ENCODE results near the gene LAMA2. TPM values are rescaled to one million over a fixed set of nuclear protein-coding genes. Genes with fewer than 3 reads are reported as not detected.

LAMA2 gene
- total and polyA plus RNA-seq, 2 experiments from 2014 or later: 0.91 to 6.4 TPM

- TF ChIP-seq, protein P1, sequence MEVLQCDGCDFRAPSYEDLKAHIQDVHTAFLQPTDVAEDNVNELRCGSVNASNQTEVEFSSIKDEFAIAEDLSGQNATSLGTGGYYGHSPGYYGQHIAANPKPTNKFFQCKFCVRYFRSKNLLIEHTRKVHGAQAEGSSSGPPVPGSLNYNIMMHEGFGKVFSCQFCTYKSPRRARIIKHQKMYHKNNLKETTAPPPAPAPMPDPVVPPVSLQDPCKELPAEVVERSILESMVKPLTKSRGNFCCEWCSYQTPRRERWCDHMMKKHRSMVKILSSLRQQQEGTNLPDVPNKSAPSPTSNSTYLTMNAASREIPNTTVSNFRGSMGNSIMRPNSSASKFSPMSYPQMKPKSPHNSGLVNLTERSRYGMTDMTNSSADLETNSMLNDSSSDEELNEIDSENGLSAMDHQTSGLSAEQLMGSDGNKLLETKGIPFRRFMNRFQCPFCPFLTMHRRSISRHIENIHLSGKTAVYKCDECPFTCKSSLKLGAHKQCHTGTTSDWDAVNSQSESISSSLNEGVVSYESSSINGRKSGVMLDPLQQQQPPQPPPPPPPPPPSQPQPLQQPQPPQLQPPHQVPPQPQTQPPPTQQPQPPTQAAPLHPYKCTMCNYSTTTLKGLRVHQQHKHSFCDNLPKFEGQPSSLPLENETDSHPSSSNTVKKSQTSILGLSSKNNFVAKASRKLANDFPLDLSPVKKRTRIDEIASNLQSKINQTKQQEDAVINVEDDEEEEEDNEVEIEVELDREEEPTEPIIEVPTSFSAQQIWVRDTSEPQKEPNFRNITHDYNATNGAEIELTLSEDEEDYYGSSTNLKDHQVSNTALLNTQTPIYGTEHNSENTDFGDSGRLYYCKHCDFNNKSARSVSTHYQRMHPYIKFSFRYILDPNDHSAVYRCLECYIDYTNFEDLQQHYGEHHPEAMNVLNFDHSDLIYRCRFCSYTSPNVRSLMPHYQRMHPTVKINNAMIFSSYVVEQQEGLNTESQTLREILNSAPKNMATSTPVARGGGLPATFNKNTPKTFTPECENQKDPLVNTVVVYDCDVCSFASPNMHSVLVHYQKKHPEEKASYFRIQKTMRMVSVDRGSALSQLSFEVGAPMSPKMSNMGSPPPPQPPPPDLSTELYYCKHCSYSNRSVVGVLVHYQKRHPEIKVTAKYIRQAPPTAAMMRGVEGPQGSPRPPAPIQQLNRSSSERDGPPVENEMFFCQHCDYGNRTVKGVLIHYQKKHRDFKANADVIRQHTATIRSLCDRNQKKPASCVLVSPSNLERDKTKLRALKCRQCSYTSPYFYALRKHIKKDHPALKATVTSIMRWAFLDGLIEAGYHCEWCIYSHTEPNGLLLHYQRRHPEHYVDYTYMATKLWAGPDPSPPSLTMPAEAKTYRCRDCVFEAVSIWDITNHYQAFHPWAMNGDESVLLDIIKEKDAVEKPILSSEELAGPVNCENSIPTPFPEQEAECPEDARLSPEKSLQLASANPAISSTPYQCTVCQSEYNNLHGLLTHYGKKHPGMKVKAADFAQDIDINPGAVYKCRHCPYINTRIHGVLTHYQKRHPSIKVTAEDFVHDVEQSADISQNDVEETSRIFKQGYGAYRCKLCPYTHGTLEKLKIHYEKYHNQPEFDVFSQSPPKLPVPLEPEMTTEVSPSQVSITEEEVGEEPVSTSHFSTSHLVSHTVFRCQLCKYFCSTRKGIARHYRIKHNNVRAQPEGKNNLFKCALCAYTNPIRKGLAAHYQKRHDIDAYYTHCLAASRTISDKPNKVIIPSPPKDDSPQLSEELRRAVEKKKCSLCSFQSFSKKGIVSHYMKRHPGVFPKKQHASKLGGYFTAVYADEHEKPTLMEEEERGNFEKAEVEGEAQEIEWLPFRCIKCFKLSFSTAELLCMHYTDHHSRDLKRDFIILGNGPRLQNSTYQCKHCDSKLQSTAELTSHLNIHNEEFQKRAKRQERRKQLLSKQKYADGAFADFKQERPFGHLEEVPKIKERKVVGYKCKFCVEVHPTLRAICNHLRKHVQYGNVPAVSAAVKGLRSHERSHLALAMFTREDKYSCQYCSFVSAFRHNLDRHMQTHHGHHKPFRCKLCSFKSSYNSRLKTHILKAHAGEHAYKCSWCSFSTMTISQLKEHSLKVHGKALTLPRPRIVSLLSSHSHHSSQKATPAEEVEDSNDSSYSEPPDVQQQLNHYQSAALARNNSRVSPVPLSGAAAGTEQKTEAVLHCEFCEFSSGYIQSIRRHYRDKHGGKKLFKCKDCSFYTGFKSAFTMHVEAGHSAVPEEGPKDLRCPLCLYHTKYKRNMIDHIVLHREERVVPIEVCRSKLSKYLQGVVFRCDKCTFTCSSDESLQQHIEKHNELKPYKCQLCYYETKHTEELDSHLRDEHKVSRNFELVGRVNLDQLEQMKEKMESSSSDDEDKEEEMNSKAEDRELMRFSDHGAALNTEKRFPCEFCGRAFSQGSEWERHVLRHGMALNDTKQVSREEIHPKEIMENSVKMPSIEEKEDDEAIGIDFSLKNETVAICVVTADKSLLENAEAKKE (CRISPR knock-in tag; IDR thresholded peaks at IDR 0.05): no peak
- TF ChIP-seq POLR2AphosphoS5 (IDR thresholded peaks at IDR 0.05; ENCODE audit: low read depth): no peak
These were observed 46.2 kb upstream of the LAMA2 start (continued) for GRCh38 chr6:128836761-128837160.

GRCh38 chr6:128841518-128841917 lies 41.4 kb upstream of the LAMA2 start:
- no peaks in the 10 kb centered on the region for H3K4me1 Mint-ChIP-seq
- no peaks in the 10 kb centered on the region for H3K9me3 Mint-ChIP-seq
- H3K79me2 ChIP-seq (replicated peaks; ENCODE audit: insufficient read depth): no peaks in the 10 kb centered on the region
- no peaks in the 10 kb centered on the region for H3K36me3 Mint-ChIP-seq (ENCODE audit: low read depth)
- no peaks in the 10 kb centered on the region for H3K9me2 ChIP-seq (ENCODE audit: insufficient read depth)
- H3K36me3 ChIP-seq (ENCODE audit: insufficient read depth): no peaks in the 10 kb centered on the region
- no peak overlapping the region for H3K4me3 ChIP-seq
- H3K4me3 Mint-ChIP-seq: no peak overlapping the region
- no peaks in the 10 kb centered on the region for H3F3A ChIP-seq (replicated peaks; ENCODE audit: low read depth)
- H4K20me1 ChIP-seq (replicated peaks; ENCODE audit: insufficient read depth): no peaks in the 10 kb centered on the region
- no peaks in the 10 kb centered on the region for H3K27me3 ChIP-seq (ENCODE audit: insufficient read depth)
- no peaks in the 10 kb centered on the region for H3K4me1 ChIP-seq (ENCODE audit: insufficient read depth)
- no peaks in the 10 kb centered on the region for H3K27me3 Mint-ChIP-seq (ENCODE audit: insufficient read depth, low read depth, poor library complexity)
- H3K27ac Mint-ChIP-seq: no peak overlapping the region
- no peak overlapping the region for H2AFZ ChIP-seq
- H3K27ac ChIP-seq (ENCODE audit: low read depth): no peak overlapping the region
- no peak for ATAC-seq
- DNase-seq (ENCODE audit: low spot score): no peak
- no peak overlapping the region for H3K4me2 ChIP-seq
- no peak for TF ChIP-seq ETS1 (IDR thresholded peaks at IDR 0.05)
- TF ChIP-seq POLR2AphosphoS5 (IDR thresholded peaks at IDR 0.05; ENCODE audit: low read depth): no peak
- TF ChIP-seq STAT1 (IDR thresholded peaks at IDR 0.05; ENCODE audit: unreplicated experiment): no peak
- no peak for TF ChIP-seq ZNF331 (CRISPR knock-in tag; IDR thresholded peaks at IDR 0.05; ENCODE audit: low read depth)
- no peak for TF ChIP-seq EZH2phosphoT487 (IDR thresholded peaks at IDR 0.05; ENCODE audit: unreplicated experiment)
- TF ChIP-seq CREB1 (CRISPR knock-in tag; IDR thresholded peaks at IDR 0.05; ENCODE audit: low read depth): no peak
- TF ChIP-seq JUNB (IDR thresholded peaks at IDR 0.05; ENCODE audit: unreplicated experiment): no peak
- no peak for TF ChIP-seq EZH2 (IDR thresholded peaks at IDR 0.05; ENCODE audit: low read depth, unreplicated experiment)
- TF ChIP-seq CTCF (conservative IDR thresholded peaks at IDR 0.05; ENCODE audit: low read depth in 2 of 2): no peak
- no peak for TF ChIP-seq NANOG (IDR thresholded peaks at IDR 0.05; ENCODE audit: borderline replicate concordance)
